Measurements from ENCODE around the gene CTDSPL. TPM values are rescaled to one million over a fixed set of nuclear protein-coding genes. Genes with fewer than 3 reads are reported as not detected.
A peak's percentile ranks its signal among the peaks of the same experiment; 100 is the strongest.

CTDSPL gene
- total RNA-seq, 4 donors from 2014 or later = 39.8 to 105 (median 56.2) TPM

DNA sequence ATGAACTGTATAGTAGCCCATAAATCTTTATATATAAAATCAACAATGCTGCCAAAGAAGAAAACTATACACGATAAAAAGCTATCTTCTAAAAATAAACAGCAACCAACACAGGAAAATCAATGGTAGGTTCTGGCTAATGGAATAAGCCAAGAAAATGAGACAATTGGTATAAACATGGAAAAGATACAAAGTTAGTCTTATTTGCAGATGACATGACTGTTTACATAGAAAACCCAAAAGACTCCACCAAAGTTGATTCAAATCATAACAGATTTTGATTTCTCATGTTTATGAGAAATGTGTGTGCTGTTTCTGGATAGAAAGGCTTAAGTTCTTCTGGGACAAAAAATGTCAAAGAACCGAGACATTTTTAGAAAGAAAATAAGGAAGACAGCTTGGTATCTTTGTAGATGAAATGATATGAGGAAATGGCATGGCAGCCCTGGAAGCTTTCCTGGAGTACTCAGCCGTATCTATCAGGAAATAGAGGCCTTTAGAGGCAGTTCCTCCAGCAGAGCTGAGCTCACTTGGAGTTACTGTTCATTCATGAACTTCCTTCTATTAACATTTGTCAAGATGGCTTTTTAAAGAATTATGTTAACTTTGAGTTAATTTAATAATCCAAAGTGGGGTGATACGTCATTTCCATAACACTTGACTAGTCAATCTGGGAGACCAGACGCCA lies 92.2 kb downstream of the CTDSPL start:
- Histone ChIP-seq H3K36me3 (peaks cover 0 to 2% (median 0%) of the 10 kb centered on the region in 4 donors), H3K4me3 (no peak overlapping the region), H3K27me3 (no peaks in the 10 kb centered on the region), H3K27ac (peak overlapping the region in 3 of 4 donors; percentile 36 to 48 (median 45)), H3K9me3 (no peaks in the 10 kb centered on the region), H3K4me1 (peaks cover 19 to 46% (median 20%) of the 10 kb centered on the region in 4 donors)
- intact Hi-C loops (cut with DNase I; ENCODE audit: low total_unique reads) (no loop called here), in situ Hi-C loops (cut with MboI; ENCODE audit: low pct_ligation_motif_present in 1 of 4, low pct_unique_long_range_greater_than_20kb in 1 of 4, low sequenced_read_pairs in 3 of 4) (no loop called here)
- DNase-seq = no peak
- TF ChIP-seq POLR2AphosphoS5 (IDR thresholded peaks at IDR 0.05) = no peak
- no peak for TF ChIP-seq POLR2A (IDR thresholded peaks at IDR 0.05)
- TF ChIP-seq CTCF (IDR thresholded peaks at IDR 0.05) = no peak
- TF ChIP-seq EP300 (IDR thresholded peaks at IDR 0.05; ENCODE audit: low read depth) = no peak
- 42 to 62% methylated on average over 4 to 5 of the region's 5 CpGs for WGBS, 2 donors (ENCODE audit: low coverage in 1 of 2)

DNA sequence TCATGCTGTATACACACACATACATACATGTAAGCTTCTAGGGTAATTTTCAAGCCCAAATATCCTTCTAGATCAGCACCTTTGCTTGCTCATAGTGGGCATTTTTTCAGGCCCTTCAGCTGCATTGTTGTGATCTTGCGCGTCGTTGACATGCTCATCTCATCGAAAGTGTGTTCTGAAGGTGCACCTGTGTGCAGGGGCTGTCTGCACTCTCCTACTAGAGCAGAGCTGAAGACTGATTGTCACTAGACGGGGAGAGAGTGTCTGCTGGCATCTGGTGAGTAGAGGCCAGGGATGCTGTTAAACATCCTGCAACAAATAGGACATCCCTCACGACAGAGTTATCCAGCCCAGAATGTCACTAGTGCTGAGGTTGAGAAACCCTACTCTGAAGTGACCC lies 93.2 kb downstream of the CTDSPL start:
- TF ChIP-seq POLR2AphosphoS5 (IDR thresholded peaks at IDR 0.05) = no peak
- TF ChIP-seq CTCF (IDR thresholded peaks at IDR 0.05) = no peak
- Histone ChIP-seq H3K4me3 (no peak overlapping the region), H3K27ac (peak overlapping the region in 2 of 4 donors; percentile 48 to 69), H3K9me3 (no peaks in the 10 kb centered on the region), H3K27me3 (no peaks in the 10 kb centered on the region), H3K4me1 (peaks cover 19 to 42% (median 20%) of the 10 kb centered on the region in 4 donors), H3K36me3 (peaks cover 0 to under 1% (median 0%) of the 10 kb centered on the region in 4 donors)
- intact Hi-C loops (cut with DNase I; ENCODE audit: low total_unique reads) = no loop called here
- WGBS, 2 donors (ENCODE audit: low coverage in 1 of 2) = 87% methylated on average over 6 of the region's 6 CpGs; no CpG with 5 or more reads in 1 of the 2 donors
- no peak for DNase-seq
- in situ Hi-C loops (cut with MboI; ENCODE audit: low pct_ligation_motif_present in 1 of 4, low pct_unique_long_range_greater_than_20kb in 1 of 4, low sequenced_read_pairs in 3 of 4) = no loop called here

DNA sequence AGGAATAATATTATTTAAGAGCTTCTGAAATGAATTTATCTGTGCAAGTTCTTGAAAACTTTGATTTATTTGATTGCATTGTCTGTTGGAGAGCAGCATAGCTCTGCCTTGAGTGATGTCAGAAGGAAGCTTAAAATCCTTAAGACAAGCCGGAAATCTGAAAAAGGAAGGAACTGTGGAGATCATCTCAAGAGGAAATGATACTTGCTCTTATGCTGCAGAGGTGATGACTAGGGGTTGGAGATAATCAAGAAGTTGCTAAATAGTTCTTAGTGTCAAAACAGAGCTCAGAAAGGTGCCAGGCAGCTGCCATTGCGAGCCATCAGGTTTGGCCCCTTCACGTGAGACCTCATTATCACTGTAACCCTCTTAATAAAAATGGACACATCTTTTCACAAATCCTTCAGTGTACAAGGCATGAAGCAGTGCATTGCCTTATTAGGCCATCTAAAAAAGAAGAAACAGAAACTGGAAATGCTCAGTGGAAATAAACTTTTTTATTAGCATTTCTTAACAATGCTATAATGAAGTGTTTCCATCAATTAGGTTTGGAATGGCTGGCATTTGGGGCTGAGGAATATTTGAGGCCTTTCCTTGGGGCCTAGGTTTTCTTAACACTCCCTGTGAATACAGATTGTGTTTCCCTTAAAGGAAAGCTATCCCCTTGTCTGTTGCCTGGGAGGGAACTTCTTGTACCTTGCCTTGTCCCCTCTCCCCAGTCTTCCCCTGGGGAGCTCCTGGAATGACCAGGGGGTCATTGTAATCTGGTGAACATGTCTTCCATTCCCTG lies 94.4 kb downstream of the CTDSPL start:
- 60 to 70% methylated on average over 2 to 3 of the region's 3 CpGs for WGBS, 2 donors (ENCODE audit: low coverage in 1 of 2)
- in situ Hi-C loops (cut with MboI; ENCODE audit: low pct_ligation_motif_present in 1 of 4, low pct_unique_long_range_greater_than_20kb in 1 of 4, low sequenced_read_pairs in 3 of 4) (no loop called here), intact Hi-C loops (cut with DNase I; ENCODE audit: low total_unique reads) (no loop called here)
- Histone ChIP-seq H3K9me3 (no peaks in the 10 kb centered on the region), H3K36me3 (no peaks in the 10 kb centered on the region), H3K4me3 (no peak overlapping the region), H3K4me1 (peaks cover 20 to 48% (median 23%) of the 10 kb centered on the region in 4 donors), H3K27me3 (no peaks in the 10 kb centered on the region), H3K27ac (peak overlapping the region; percentile 55 to 76 (median 68))
- no peak for DNase-seq
- TF ChIP-seq POLR2A (IDR thresholded peaks at IDR 0.05) (no peak), CTCF (IDR thresholded peaks at IDR 0.05) (no peak), EP300 (IDR thresholded peaks at IDR 0.05; ENCODE audit: low read depth) (no peak), POLR2AphosphoS5 (IDR thresholded peaks at IDR 0.05) (no peak)

GRCh38 chr3:37956723-37957538 lies 95.3 kb downstream of the CTDSPL start:
- H3K36me3 ChIP-seq = no peaks in the 10 kb centered on the region
- H3K4me1 ChIP-seq = peaks cover 23 to 56% (median 30%) of the 10 kb centered on the region in 4 donors
- TF ChIP-seq CTCF (IDR thresholded peaks at IDR 0.05) (no peak), POLR2A (IDR thresholded peaks at IDR 0.05) (no peak), POLR2AphosphoS5 (IDR thresholded peaks at IDR 0.05) (no peak)
- WGBS, 2 donors (ENCODE audit: low coverage in 1 of 2) = 14 to 55% methylated on average over 1 to 2 of the region's 2 CpGs
- H3K9me3 ChIP-seq = no peaks in the 10 kb centered on the region
- peak overlapping the region; percentile 55 to 76 (median 68) for H3K27ac ChIP-seq
- H3K4me3 ChIP-seq = no peak overlapping the region
- intact Hi-C loops (cut with DNase I; ENCODE audit: low total_unique reads) (no loop called here), in situ Hi-C loops (cut with MboI; ENCODE audit: low pct_ligation_motif_present in 1 of 4, low pct_unique_long_range_greater_than_20kb in 1 of 4, low sequenced_read_pairs in 3 of 4) (no loop called here)
- H3K27me3 ChIP-seq = no peaks in the 10 kb centered on the region
- DNase-seq = no peak
